SK-N-SH treated with all-trans-retinoic acid at 6 μM for 48 hours (cell line): ENCODE data around the gene KIF5B.

ENCODE experiments used
- ATAC-seq: fragments of 200-7000 bp; cut with Tn5 transposase; 3 replicates; pipeline ENCODE4 v1.9.1; 2020; ENCODE audit warnings: mild to moderate bottlenecking, moderate library complexity
- ARNTL ChIP-seq: fragments of 450-650 bp; formaldehyde crosslinking; IDR thresholded peaks from 2 replicates; pipeline ENCODE4 v1.5.0; 2020; ENCODE audit warnings: low read depth, mild to moderate bottlenecking, moderate library complexity, borderline replicate concordance
- BACH2 ChIP-seq: fragments of 250-450 bp; sonication (Bioruptor Pico); IDR thresholded peaks from 2 replicates; pipeline ENCODE4 v1.9.0; 2021; ENCODE audit warnings: mild to moderate bottlenecking, borderline replicate concordance
- CREB5 ChIP-seq: fragments of 250-450 bp; sonication (Bioruptor Pico); IDR thresholded peaks from 2 replicates; pipeline ENCODE4 v1.5.1; 2020; ENCODE audit warnings: low read depth, mild to moderate bottlenecking, moderate library complexity
- CSDC2 ChIP-seq: fragments of 250-450 bp; sonication (Bioruptor Pico); IDR thresholded peaks from 2 replicates; pipeline ENCODE4 v1.5.0; 2020; ENCODE audit warnings: mild to moderate bottlenecking, moderate library complexity
- CSRNP3 ChIP-seq: fragments of 250-450 bp; sonication (Bioruptor Pico); IDR thresholded peaks from 2 replicates; pipeline ENCODE4 v1.5.1; 2021; ENCODE audit warnings: mild to moderate bottlenecking, moderate library complexity
- ESRRG ChIP-seq: fragments of 250-450 bp; sonication (Bioruptor Pico); IDR thresholded peaks from 2 replicates; pipeline ENCODE4 v1.6.1; 2021; ENCODE audit warnings: mild to moderate bottlenecking
- GLIS3 ChIP-seq: fragments of 250-450 bp; sonication (Bioruptor Pico); IDR thresholded peaks from 2 replicates; pipeline ENCODE4 v1.5.0; 2020; ENCODE audit warnings: mild to moderate bottlenecking, moderate library complexity
- ISL1 ChIP-seq: fragments of 250-450 bp; sonication (Bioruptor Pico); IDR thresholded peaks from 2 replicates; pipeline ENCODE4 v2.1.2; 2022; ENCODE audit warnings: mild to moderate bottlenecking, moderate library complexity
- OSR1 ChIP-seq: fragments of 250-450 bp; sonication (Bioruptor Pico); IDR thresholded peaks from 2 replicates; pipeline ENCODE4 v1.8.0; 2022; ENCODE audit warnings: moderate library complexity, mild to moderate bottlenecking, inconsistent platforms
- PPARA ChIP-seq: fragments of 250-450 bp; sonication (Bioruptor Pico); IDR thresholded peaks from 2 replicates; pipeline ENCODE4 v1.5.0; 2020; ENCODE audit warnings: mild to moderate bottlenecking, borderline replicate concordance
- RARB ChIP-seq: fragments of 250-450 bp; sonication (Bioruptor Pico); IDR thresholded peaks from 2 replicates; pipeline ENCODE4 v1.8.0; 2021; ENCODE audit warnings: mild to moderate bottlenecking, moderate library complexity
- SNAI2 ChIP-seq: fragments of 250-450 bp; sonication (Bioruptor Pico); IDR thresholded peaks from 2 replicates; pipeline ENCODE4 v1.5.0; 2020; ENCODE audit warnings: mild to moderate bottlenecking, moderate library complexity
- TCF4 ChIP-seq: fragments of 250-450 bp; sonication (Bioruptor Pico); IDR thresholded peaks from 2 replicates; pipeline ENCODE4 v1.8.0; 2021; ENCODE audit warnings: mild to moderate bottlenecking, moderate library complexity, borderline replicate concordance
- TOX ChIP-seq: fragments of 250-450 bp; sonication (Bioruptor Pico); IDR thresholded peaks from 2 replicates; pipeline ENCODE4 v1.8.0; 2021; ENCODE audit warnings: mild to moderate bottlenecking, moderate library complexity, borderline replicate concordance
- ZC3H10 ChIP-seq: fragments of 250-450 bp; sonication (Bioruptor Pico); IDR thresholded peaks from 2 replicates; pipeline ENCODE4 v1.5.1; 2021; ENCODE audit warnings: mild to moderate bottlenecking, moderate library complexity
- ZFP3 ChIP-seq: fragments of 250-450 bp; sonication (Bioruptor Pico); IDR thresholded peaks from 2 replicates; pipeline ENCODE4 v1.5.0; 2020; ENCODE audit warnings: mild to moderate bottlenecking, moderate library complexity
- ZFP30 ChIP-seq: fragments of 450-650 bp; formaldehyde crosslinking; IDR thresholded peaks from 2 replicates; pipeline ENCODE4 v1.5.0; 2022; ENCODE audit warnings: mild to moderate bottlenecking, moderate library complexity
- ZNF565 ChIP-seq: fragments of 450-650 bp; formaldehyde crosslinking; conservative IDR thresholded peaks from 2 replicates; pipeline ENCODE4 v1.5.0; 2020; ENCODE audit warnings: low read depth, mild to moderate bottlenecking, moderate library complexity
- ZNF70 ChIP-seq: fragments of 450-650 bp; formaldehyde crosslinking; IDR thresholded peaks from 2 replicates; pipeline ENCODE4 v1.5.0; 2020; ENCODE audit warnings: mild to moderate bottlenecking, moderate library complexity
- ZNF8 ChIP-seq: fragments of 450-650 bp; formaldehyde crosslinking; IDR thresholded peaks from 2 replicates; pipeline ENCODE4 v1.5.0; 2020; ENCODE audit warnings: mild to moderate bottlenecking, moderate library complexity
- TF ChIP-seq, protein P1 (sequence below): fragments of 250-450 bp; sonication (Bioruptor Pico); IDR thresholded peaks from 2 replicates; pipeline ENCODE4 v1.5.0; 2020; ENCODE audit warnings: mild to moderate bottlenecking, moderate library complexity
- TF ChIP-seq, protein P2 (sequence below): fragments of 250-450 bp; sonication (Bioruptor Pico); IDR thresholded peaks from 2 replicates; pipeline ENCODE4 v1.8.0; 2020; ENCODE audit warnings: mild to moderate bottlenecking, moderate library complexity, borderline replicate concordance
- TF ChIP-seq, protein P3 (sequence below): fragments of 250-450 bp; sonication (Bioruptor Pico); IDR thresholded peaks from 2 replicates; pipeline ENCODE4 v1.8.0; 2021; ENCODE audit warnings: low read depth, mild to moderate bottlenecking, moderate library complexity, borderline replicate concordance

The KIF5B gene

DNA sequence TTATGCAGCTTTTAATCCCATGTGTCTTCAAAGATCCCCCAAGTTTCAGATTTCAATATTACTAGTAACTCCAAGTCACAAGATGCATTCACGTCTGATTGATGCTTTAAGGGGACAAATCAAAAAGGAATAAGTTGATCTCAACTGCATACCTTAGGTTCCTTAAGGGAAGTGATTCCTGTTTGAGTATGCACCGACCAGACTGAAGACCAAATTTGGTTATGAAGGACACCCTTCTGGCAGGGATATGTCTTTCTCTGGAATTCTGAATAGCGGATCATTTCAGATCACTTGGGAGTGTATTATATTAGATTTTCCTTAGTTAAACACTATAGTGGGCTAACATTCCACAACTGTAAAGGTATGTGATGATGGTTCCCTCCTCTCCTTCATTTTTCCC is 4.3 kb downstream of the KIF5B start:
- TF ChIP-seq OSR1 (CRISPR knock-in tag), result no peak
- no peak for ATAC-seq

- ATAC-seq, result no peak
- TF ChIP-seq TCF4 (CRISPR knock-in tag) (no peak), ARNTL (CRISPR knock-in tag) (no peak), ZNF70 (no peak), GLIS3 (CRISPR knock-in tag) (no peak), CSDC2 (no peak), ZC3H10 (CRISPR knock-in tag) (no peak), CSRNP3 (no peak), CREB5 (CRISPR knock-in tag) (no peak), RARB (CRISPR knock-in tag) (no peak), ZFP3 (CRISPR knock-in tag) (no peak), BACH2 (no peak), ISL1 (CRISPR knock-in tag) (no peak), ZFP30 (no peak)
- TF ChIP-seq, protein P1, sequence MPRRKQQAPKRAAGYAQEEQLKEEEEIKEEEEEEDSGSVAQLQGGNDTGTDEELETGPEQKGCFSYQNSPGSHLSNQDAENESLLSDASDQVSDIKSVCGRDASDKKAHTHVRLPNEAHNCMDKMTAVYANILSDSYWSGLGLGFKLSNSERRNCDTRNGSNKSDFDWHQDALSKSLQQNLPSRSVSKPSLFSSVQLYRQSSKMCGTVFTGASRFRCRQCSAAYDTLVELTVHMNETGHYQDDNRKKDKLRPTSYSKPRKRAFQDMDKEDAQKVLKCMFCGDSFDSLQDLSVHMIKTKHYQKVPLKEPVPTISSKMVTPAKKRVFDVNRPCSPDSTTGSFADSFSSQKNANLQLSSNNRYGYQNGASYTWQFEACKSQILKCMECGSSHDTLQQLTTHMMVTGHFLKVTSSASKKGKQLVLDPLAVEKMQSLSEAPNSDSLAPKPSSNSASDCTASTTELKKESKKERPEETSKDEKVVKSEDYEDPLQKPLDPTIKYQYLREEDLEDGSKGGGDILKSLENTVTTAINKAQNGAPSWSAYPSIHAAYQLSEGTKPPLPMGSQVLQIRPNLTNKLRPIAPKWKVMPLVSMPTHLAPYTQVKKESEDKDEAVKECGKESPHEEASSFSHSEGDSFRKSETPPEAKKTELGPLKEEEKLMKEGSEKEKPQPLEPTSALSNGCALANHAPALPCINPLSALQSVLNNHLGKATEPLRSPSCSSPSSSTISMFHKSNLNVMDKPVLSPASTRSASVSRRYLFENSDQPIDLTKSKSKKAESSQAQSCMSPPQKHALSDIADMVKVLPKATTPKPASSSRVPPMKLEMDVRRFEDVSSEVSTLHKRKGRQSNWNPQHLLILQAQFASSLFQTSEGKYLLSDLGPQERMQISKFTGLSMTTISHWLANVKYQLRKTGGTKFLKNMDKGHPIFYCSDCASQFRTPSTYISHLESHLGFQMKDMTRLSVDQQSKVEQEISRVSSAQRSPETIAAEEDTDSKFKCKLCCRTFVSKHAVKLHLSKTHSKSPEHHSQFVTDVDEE (CRISPR knock-in tag), result no peak
These were observed 6.0 kb downstream of the KIF5B start for GRCh38 chr10:32050177-32050576.

- peak; percentile 65 for ATAC-seq
- TF ChIP-seq ZNF565 (CRISPR knock-in tag) (no peak), ZFP3 (CRISPR knock-in tag) (no peak), TCF4 (CRISPR knock-in tag) (no peak), RARB (CRISPR knock-in tag) (no peak), BACH2 (no peak), SNAI2 (0 out of 2 replicates have a peak, but pooled peaks have one; percentile 28), OSR1 (CRISPR knock-in tag) (no peak), ZC3H10 (CRISPR knock-in tag) (peak; percentile 23; the same call in 1 of the 2 replicates), CREB5 (CRISPR knock-in tag) (peak; percentile 70; the same call in 1 of the 2 replicates), GLIS3 (CRISPR knock-in tag) (no peak), ESRRG (CRISPR knock-in tag) (no peak), ZNF8 (CRISPR knock-in tag) (no peak), PPARA (CRISPR knock-in tag) (no peak), TOX (no peak), ZNF70 (no peak), CSDC2 (no peak), ISL1 (CRISPR knock-in tag) (peak; percentile 93), ARNTL (CRISPR knock-in tag) (no peak), ZFP30 (no peak), CSRNP3 (no peak)
- TF ChIP-seq, protein P2, sequence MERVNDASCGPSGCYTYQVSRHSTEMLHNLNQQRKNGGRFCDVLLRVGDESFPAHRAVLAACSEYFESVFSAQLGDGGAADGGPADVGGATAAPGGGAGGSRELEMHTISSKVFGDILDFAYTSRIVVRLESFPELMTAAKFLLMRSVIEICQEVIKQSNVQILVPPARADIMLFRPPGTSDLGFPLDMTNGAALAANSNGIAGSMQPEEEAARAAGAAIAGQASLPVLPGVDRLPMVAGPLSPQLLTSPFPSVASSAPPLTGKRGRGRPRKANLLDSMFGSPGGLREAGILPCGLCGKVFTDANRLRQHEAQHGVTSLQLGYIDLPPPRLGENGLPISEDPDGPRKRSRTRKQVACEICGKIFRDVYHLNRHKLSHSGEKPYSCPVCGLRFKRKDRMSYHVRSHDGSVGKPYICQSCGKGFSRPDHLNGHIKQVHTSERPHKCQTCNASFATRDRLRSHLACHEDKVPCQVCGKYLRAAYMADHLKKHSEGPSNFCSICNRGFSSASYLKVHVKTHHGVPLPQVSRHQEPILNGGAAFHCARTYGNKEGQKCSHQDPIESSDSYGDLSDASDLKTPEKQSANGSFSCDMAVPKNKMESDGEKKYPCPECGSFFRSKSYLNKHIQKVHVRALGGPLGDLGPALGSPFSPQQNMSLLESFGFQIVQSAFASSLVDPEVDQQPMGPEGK, result no peak
- TF ChIP-seq, protein P3, sequence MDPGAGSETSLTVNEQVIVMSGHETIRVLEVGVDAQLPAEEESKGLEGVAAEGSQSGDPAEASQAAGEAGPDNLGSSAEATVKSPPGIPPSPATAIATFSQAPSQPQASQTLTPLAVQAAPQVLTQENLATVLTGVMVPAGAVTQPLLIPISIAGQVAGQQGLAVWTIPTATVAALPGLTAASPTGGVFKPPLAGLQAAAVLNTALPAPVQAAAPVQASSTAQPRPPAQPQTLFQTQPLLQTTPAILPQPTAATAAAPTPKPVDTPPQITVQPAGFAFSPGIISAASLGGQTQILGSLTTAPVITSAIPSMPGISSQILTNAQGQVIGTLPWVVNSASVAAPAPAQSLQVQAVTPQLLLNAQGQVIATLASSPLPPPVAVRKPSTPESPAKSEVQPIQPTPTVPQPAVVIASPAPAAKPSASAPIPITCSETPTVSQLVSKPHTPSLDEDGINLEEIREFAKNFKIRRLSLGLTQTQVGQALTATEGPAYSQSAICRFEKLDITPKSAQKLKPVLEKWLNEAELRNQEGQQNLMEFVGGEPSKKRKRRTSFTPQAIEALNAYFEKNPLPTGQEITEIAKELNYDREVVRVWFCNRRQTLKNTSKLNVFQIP, result no peak
These were observed 7.1 kb downstream of the KIF5B start for GRCh38 chr10:32049113-32049512.
